ENCODE data around the gene PHRF1. TPM values are rescaled to one million over a fixed set of nuclear protein-coding genes. Genes with fewer than 3 reads are reported as not detected.

Gene PHRF1
- total RNA-seq, 2 experiments from 2014 or later: 25.6 to 26.1 TPM

GRCh38 chr11:586376-587316 lies 10.4 kb downstream of the PHRF1 start:
- H3K27ac Mint-ChIP-seq: peak overlapping the region; percentile 99
- no peak overlapping the region for H3K4me3 Mint-ChIP-seq
- H3K9me3 Mint-ChIP-seq: no peaks in the 10 kb centered on the region
- intact Hi-C loops (cut with micrococcal nuclease): no loop called here
- CTCF ChIA-PET: interaction anchor here (1.3 kb wide), 1 partner anchor 137 kb away, joined by 3 read pairs; no protein-coding TSS in a partner anchor
- DNase-seq: no peak
- peaks cover 27% of the 10 kb centered on the region for H3K4me1 Mint-ChIP-seq (ENCODE audit: low read depth)
- peaks cover 39% of the 10 kb centered on the region for H3K36me3 Mint-ChIP-seq (ENCODE audit: low read depth)
- no peaks in the 10 kb centered on the region for H3K27me3 Mint-ChIP-seq (ENCODE audit: low read depth)

GRCh38 chr11:587546-587945 lies 11.3 kb downstream of the PHRF1 start:
- Mint-ChIP-seq H3K9me3 (no peaks in the 10 kb centered on the region), H3K27ac (peak overlapping the region; percentile 99), H3K4me3 (peak overlapping the region; percentile 70), H3K36me3 (ENCODE audit: low read depth) (peaks cover 40% of the 10 kb centered on the region), H3K27me3 (ENCODE audit: low read depth) (no peaks in the 10 kb centered on the region), H3K4me1 (ENCODE audit: low read depth) (peaks cover 25% of the 10 kb centered on the region)
- CTCF ChIA-PET: interaction anchor here (0.7 to 1.3 kb wide), 4 partner anchors 9 to 188 kb away, joined by 3 to 4 read pairs (median 3); no protein-coding TSS in a partner anchor
- DNase-seq: no peak
- intact Hi-C loops (cut with micrococcal nuclease): no loop called here

GRCh38 chr11:587978-588380 lies 11.7 kb downstream of the PHRF1 start:
- Mint-ChIP-seq H3K27me3 (ENCODE audit: low read depth) (no peaks in the 10 kb centered on the region), H3K9me3 (no peaks in the 10 kb centered on the region), H3K27ac (peak overlapping the region; percentile 99), H3K36me3 (ENCODE audit: low read depth) (peaks cover 43% of the 10 kb centered on the region), H3K4me1 (ENCODE audit: low read depth) (peaks cover 25% of the 10 kb centered on the region), H3K4me3 (peak overlapping the region; percentile 70)
- intact Hi-C loops (cut with micrococcal nuclease): loop anchor here (1.0 to 2.0 kb wide), 3 partner anchors 19 to 82 kb away; no protein-coding TSS in a partner anchor
- CTCF ChIA-PET: interaction anchor here (0.7 to 1.3 kb wide), 5 partner anchors 10 to 187 kb away, joined by 3 to 4 read pairs (median 3); no protein-coding TSS in a partner anchor
- peak; percentile 87 for DNase-seq

- no peak for DNase-seq
- Mint-ChIP-seq H3K4me3 (no peak overlapping the region), H3K9me3 (no peaks in the 10 kb centered on the region), H3K27me3 (ENCODE audit: low read depth) (no peaks in the 10 kb centered on the region), H3K36me3 (ENCODE audit: low read depth) (peaks cover 46% of the 10 kb centered on the region), H3K27ac (no peak overlapping the region), H3K4me1 (ENCODE audit: low read depth) (peaks cover 25% of the 10 kb centered on the region)
- intact Hi-C loops (cut with micrococcal nuclease): loop anchor here (2.0 kb wide), 1 partner anchor 21 kb away; no protein-coding TSS in a partner anchor
- CTCF ChIA-PET: interaction anchor here (1.1 kb wide), 1 partner anchor 136 kb away, joined by 3 read pairs; no protein-coding TSS in a partner anchor
Measured at GRCh38 chr11:589798-590197, 13.5 kb downstream of the PHRF1 start.

GRCh38 chr11:590997-591396 lies 14.7 kb downstream of the PHRF1 start:
- Mint-ChIP-seq H3K4me3 (no peak overlapping the region), H3K9me3 (no peaks in the 10 kb centered on the region), H3K36me3 (ENCODE audit: low read depth) (peaks cover 46% of the 10 kb centered on the region), H3K27ac (no peak overlapping the region), H3K27me3 (ENCODE audit: low read depth) (no peaks in the 10 kb centered on the region), H3K4me1 (ENCODE audit: low read depth) (peaks cover 24% of the 10 kb centered on the region)
- CTCF ChIA-PET: interaction anchor here (0.7 to 1.5 kb wide), 2 partner anchors 66 to 72 kb away, joined by 3 to 4 read pairs; no protein-coding TSS in a partner anchor
- DNase-seq: no peak
- intact Hi-C loops (cut with micrococcal nuclease): no loop called here

- Mint-ChIP-seq H3K9me3 (no peaks in the 10 kb centered on the region), H3K27me3 (ENCODE audit: low read depth) (no peaks in the 10 kb centered on the region), H3K27ac (no peak overlapping the region), H3K4me1 (ENCODE audit: low read depth) (peaks cover 11% of the 10 kb centered on the region), H3K4me3 (no peak overlapping the region), H3K36me3 (ENCODE audit: low read depth) (peaks cover 47% of the 10 kb centered on the region)
- DNase-seq: no peak
- intact Hi-C loops (cut with micrococcal nuclease): no loop called here
- CTCF ChIA-PET: no interaction called here
Measured at GRCh38 chr11:592501-592900, 16.2 kb downstream of the PHRF1 start.

- Mint-ChIP-seq H3K27me3 (ENCODE audit: low read depth) (no peaks in the 10 kb centered on the region), H3K4me3 (no peak overlapping the region), H3K9me3 (no peaks in the 10 kb centered on the region), H3K36me3 (ENCODE audit: low read depth) (peaks cover 47% of the 10 kb centered on the region), H3K4me1 (ENCODE audit: low read depth) (peaks cover 7% of the 10 kb centered on the region), H3K27ac (no peak overlapping the region)
- no peak for DNase-seq
- CTCF ChIA-PET: no interaction called here
- intact Hi-C loops (cut with micrococcal nuclease): no loop called here
Measured at GRCh38 chr11:592918-593317, 16.6 kb downstream of the PHRF1 start.

- intact Hi-C loops (cut with micrococcal nuclease): no loop called here
- CTCF ChIA-PET: no interaction called here
- DNase-seq: no peak
- Mint-ChIP-seq H3K4me3 (no peak overlapping the region), H3K27me3 (ENCODE audit: low read depth) (no peaks in the 10 kb centered on the region), H3K9me3 (no peaks in the 10 kb centered on the region), H3K4me1 (ENCODE audit: low read depth) (peaks cover 3% of the 10 kb centered on the region), H3K27ac (no peak overlapping the region), H3K36me3 (ENCODE audit: low read depth) (peaks cover 44% of the 10 kb centered on the region)
Measured at GRCh38 chr11:593347-593746, 17.1 kb downstream of the PHRF1 start.

GRCh38 chr11:595400-595799 lies 19.1 kb downstream of the PHRF1 start:
- Mint-ChIP-seq H3K9me3 (no peaks in the 10 kb centered on the region), H3K27ac (no peak overlapping the region), H3K27me3 (ENCODE audit: low read depth) (no peaks in the 10 kb centered on the region), H3K4me3 (no peak overlapping the region), H3K4me1 (ENCODE audit: low read depth) (peaks cover 2% of the 10 kb centered on the region), H3K36me3 (ENCODE audit: low read depth) (peaks cover 34% of the 10 kb centered on the region)
- CTCF ChIA-PET: interaction anchor here (0.6 to 0.8 kb wide), 2 partner anchors 69 to 130 kb away, joined by 3 to 4 read pairs; no protein-coding TSS in a partner anchor
- DNase-seq: no peak
- intact Hi-C loops (cut with micrococcal nuclease): no loop called here

GRCh38 chr11:596374-596773 lies 20.1 kb downstream of the PHRF1 start:
- intact Hi-C loops (cut with micrococcal nuclease): no loop called here
- Mint-ChIP-seq H3K36me3 (ENCODE audit: low read depth) (peaks cover 32% of the 10 kb centered on the region), H3K4me1 (ENCODE audit: low read depth) (peaks cover 2% of the 10 kb centered on the region), H3K27me3 (ENCODE audit: low read depth) (no peaks in the 10 kb centered on the region), H3K4me3 (no peak overlapping the region), H3K27ac (no peak overlapping the region), H3K9me3 (no peaks in the 10 kb centered on the region)
- DNase-seq: no peak
- CTCF ChIA-PET: interaction anchor here (0.8 kb wide), 1 partner anchor 68 kb away, joined by 3 read pairs; no protein-coding TSS in a partner anchor

GRCh38 chr11:597166-597725 lies 21.0 kb downstream of the PHRF1 start:
- no peaks in the 10 kb centered on the region for H3K27me3 Mint-ChIP-seq (ENCODE audit: low read depth)
- H3K4me3 Mint-ChIP-seq: no peak overlapping the region
- H3K36me3 Mint-ChIP-seq (ENCODE audit: low read depth): peaks cover 35% of the 10 kb centered on the region
- H3K4me1 Mint-ChIP-seq (ENCODE audit: low read depth): peaks cover 2% of the 10 kb centered on the region
- CTCF ChIA-PET: no interaction called here
- no peak overlapping the region for H3K27ac Mint-ChIP-seq
- intact Hi-C loops (cut with micrococcal nuclease): no loop called here
- no peak for DNase-seq
- no peaks in the 10 kb centered on the region for H3K9me3 Mint-ChIP-seq

- no peak for DNase-seq
- peaks cover 2% of the 10 kb centered on the region for H3K4me1 Mint-ChIP-seq (ENCODE audit: low read depth)
- H3K9me3 Mint-ChIP-seq: no peaks in the 10 kb centered on the region
- CTCF ChIA-PET: no interaction called here
- no peaks in the 10 kb centered on the region for H3K27me3 Mint-ChIP-seq (ENCODE audit: low read depth)
- no peak overlapping the region for H3K27ac Mint-ChIP-seq
- peaks cover 26% of the 10 kb centered on the region for H3K36me3 Mint-ChIP-seq (ENCODE audit: low read depth)
- no peak overlapping the region for H3K4me3 Mint-ChIP-seq
- intact Hi-C loops (cut with micrococcal nuclease): no loop called here
Measured at GRCh38 chr11:598005-598680, 21.9 kb downstream of the PHRF1 start.

Data from activated naive CD4-positive, alpha-beta T cell treated with anti-CD3 and anti-CD28 coated beads for 36 hours (primary cell).